HEK293 (cell line): ENCODE measurements around the gene IDUA.

ENCODE experiments used
- CTCF ChIA-PET: fragments of 350-600 bp; formaldehyde crosslinking; extraction: SDS; loops from one replicate; lab custom pipeline; 2021; ENCODE audit warnings: antibody characterized with exemption; lab: Yijun Ruan, JAX
- POLR2A ChIA-PET: fragments of 300-600 bp; formaldehyde crosslinking; extraction: SDS; loops from one replicate; lab custom pipeline; 2020; ENCODE audit warnings: antibody characterized with exemption, inconsistent platforms; lab: Yijun Ruan, JAX
- H3K27ac ChIP-seq: fragments of 200-500 bp; sonication (Bioruptor generic); 2 replicates; pipeline ENCODE4 v1.5.1; 2014; ENCODE audit warnings: low read depth, low read length, control low read depth, inconsistent platforms; ENCODE audit errors: extremely low read depth
- H3K36me3 ChIP-seq, 2 experiments: fragments of 200-500 bp in 1 of 2; sonication (Bioruptor generic) in 1 of 2; 1 replicate in 1 of 2; 2 replicates in 1 of 2; pipeline ENCODE4 v1.5.1; 2014 to 2017; ENCODE audit warnings: inconsistent platforms in 2 of 2, low read length in 2 of 2; ENCODE audit not compliant: control insufficient read depth in 2 of 2, insufficient read depth in 1 of 2
- H3K4me1 ChIP-seq: fragments of 200-500 bp; sonication (Bioruptor generic); 2 replicates; pipeline ENCODE4 v1.5.1; 2014; ENCODE audit warnings: mild to moderate bottlenecking, low read length, inconsistent platforms; ENCODE audit not compliant: control insufficient read depth, insufficient read depth
- H3K4me3 ChIP-seq: 2 replicates; pipeline ENCODE4 v1.5.1; 2011; ENCODE audit warnings: low read depth, mild to moderate bottlenecking, control low read depth, low read length, moderate library complexity
- H3K9me3 ChIP-seq: fragments of 200-500 bp; sonication (Bioruptor generic); 2 replicates; pipeline ENCODE4 v1.5.1; 2014; ENCODE audit warnings: low read depth, low read length, inconsistent platforms; ENCODE audit not compliant: control insufficient read depth, insufficient read depth
- KLF7 ChIP-seq: fragments of 450-650 bp; formaldehyde crosslinking; IDR thresholded peaks from 2 replicates; pipeline ENCODE4 v1.5.1; 2016; ENCODE audit warnings: missing biosample characterization, missing genetic modification characterization, borderline replicate concordance
- SCRT1 ChIP-seq: fragments of 450-650 bp; formaldehyde crosslinking; IDR thresholded peaks from 2 replicates; pipeline ENCODE4 v1.5.1; 2016; ENCODE audit warnings: missing biosample characterization, missing genetic modification characterization, borderline replicate concordance
- SP2 ChIP-seq: fragments of 450-650 bp; formaldehyde crosslinking; IDR thresholded peaks from 2 replicates; pipeline ENCODE4 v1.5.1; 2016; ENCODE audit warnings: missing biosample characterization, missing genetic modification characterization
- ZBTB17 ChIP-seq: fragments of 450-650 bp; formaldehyde crosslinking; IDR thresholded peaks from 2 replicates; pipeline ENCODE4 v1.5.1; 2016; ENCODE audit warnings: missing biosample characterization, missing genetic modification characterization
- ZBTB48 ChIP-seq: fragments of 450-650 bp; formaldehyde crosslinking; IDR thresholded peaks from 2 replicates; pipeline ENCODE4 v1.5.1; 2016; ENCODE audit warnings: missing biosample characterization, missing genetic modification characterization
- ZNF140 ChIP-seq: fragments of 450-650 bp; formaldehyde crosslinking; IDR thresholded peaks from 2 replicates; pipeline ENCODE4 v1.5.1; 2016; ENCODE audit warnings: missing biosample characterization, missing genetic modification characterization
- ZNF350 ChIP-seq: fragments of 450-650 bp; formaldehyde crosslinking; IDR thresholded peaks from 2 replicates; pipeline ENCODE4 v1.5.0; 2017; ENCODE audit warnings: missing biosample characterization, mild to moderate bottlenecking, missing genetic modification characterization
- ZNF558 ChIP-seq: fragments of 450-650 bp; formaldehyde crosslinking; IDR thresholded peaks from 2 replicates; pipeline ENCODE4 v1.5.1; 2016; ENCODE audit warnings: missing biosample characterization, missing genetic modification characterization
- ZNF658 ChIP-seq: fragments of 450-650 bp; formaldehyde crosslinking; IDR thresholded peaks from 2 replicates; pipeline ENCODE4; 2016; ENCODE audit warnings: missing biosample characterization, missing genetic modification characterization
- ZNF776 ChIP-seq: fragments of 450-650 bp; formaldehyde crosslinking; IDR thresholded peaks from 2 replicates; pipeline ENCODE4 v1.5.0; 2017; ENCODE audit warnings: missing biosample characterization, missing genetic modification characterization, borderline replicate concordance
- TF ChIP-seq, protein P1 (sequence below): fragments of 450-650 bp; formaldehyde crosslinking; IDR thresholded peaks from 2 replicates; pipeline ENCODE4 v1.5.1; 2016; ENCODE audit warnings: missing biosample characterization, missing genetic modification characterization, low read depth
- TF ChIP-seq, protein P2 (sequence below): fragments of 450-650 bp; formaldehyde crosslinking; IDR thresholded peaks from 2 replicates; pipeline ENCODE4 v1.5.1; 2017; ENCODE audit warnings: missing biosample characterization, missing genetic modification characterization
- TF ChIP-seq, protein P3 (sequence below): fragments of 450-650 bp; formaldehyde crosslinking; optimal IDR thresholded peaks from 2 replicates; pipeline ENCODE3; 2016; ENCODE audit warnings: missing biosample characterization, mild to moderate bottlenecking, missing genetic modification characterization
- TF ChIP-seq, protein P4 (sequence below): fragments of 450-650 bp; formaldehyde crosslinking; IDR thresholded peaks from 2 replicates; pipeline ENCODE4 v1.5.1; 2016; ENCODE audit warnings: missing biosample characterization, missing genetic modification characterization
- TF ChIP-seq, protein P5 (sequence below): fragments of 450-650 bp; formaldehyde crosslinking; IDR thresholded peaks from 2 replicates; pipeline ENCODE4 v1.5.1; 2016; ENCODE audit warnings: missing biosample characterization, missing genetic modification characterization
- TF ChIP-seq, protein P6 (sequence below): fragments of 450-650 bp; formaldehyde crosslinking; IDR thresholded peaks from 2 replicates; pipeline ENCODE4 v1.5.1; 2017; ENCODE audit warnings: missing biosample characterization, missing genetic modification characterization
- TF ChIP-seq, protein P7 (sequence below): fragments of 450-650 bp; formaldehyde crosslinking; IDR thresholded peaks from 2 replicates; pipeline ENCODE4 v1.5.1; 2016; ENCODE audit warnings: missing biosample characterization, missing genetic modification characterization, borderline replicate concordance

IDUA gene

DNA sequence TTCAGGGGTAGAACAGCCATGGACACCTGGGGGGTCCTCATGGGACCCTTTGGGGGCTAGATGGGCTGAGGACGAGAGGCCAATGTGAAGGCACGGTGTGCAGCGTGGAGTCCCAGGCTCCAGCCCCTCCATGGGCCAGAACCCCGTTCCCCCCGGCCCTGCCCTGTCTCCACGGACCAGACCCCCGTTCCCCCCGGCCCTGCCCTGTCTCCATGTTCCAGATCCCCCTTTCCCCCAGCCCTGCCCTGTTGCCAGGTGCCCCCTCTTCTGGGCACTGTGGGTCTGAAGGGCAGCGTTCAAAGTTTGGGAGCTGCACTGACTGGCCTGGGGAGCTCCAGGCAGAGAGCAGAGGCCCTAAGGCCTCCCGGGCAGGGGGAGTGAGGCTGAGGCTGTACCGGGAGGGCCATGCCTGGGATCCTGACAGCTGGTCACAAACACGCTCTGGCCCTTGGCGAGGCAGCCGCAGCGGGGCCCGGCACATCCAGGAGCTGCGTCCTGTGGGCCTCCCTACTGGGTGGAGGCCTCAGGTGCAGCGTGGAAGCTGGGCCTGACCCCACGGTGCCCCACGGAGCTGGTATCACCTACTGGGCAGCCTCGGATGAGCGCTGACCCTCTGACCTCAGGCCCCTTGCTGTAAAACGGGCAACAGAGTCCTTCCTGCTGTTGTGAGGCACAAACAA, 22.4 kb upstream of the IDUA start:
- Histone ChIP-seq H3K27ac (no peak overlapping the region), H3K4me1 (no peaks in the 10 kb centered on the region), H3K9me3 (no peaks in the 10 kb centered on the region), H3K4me3 (no peak overlapping the region), H3K36me3 (peaks cover 0 to 67% of the 10 kb centered on the region in 2 experiments; a peak in 1 of 3 replicates)
- TF ChIP-seq, protein P1, sequence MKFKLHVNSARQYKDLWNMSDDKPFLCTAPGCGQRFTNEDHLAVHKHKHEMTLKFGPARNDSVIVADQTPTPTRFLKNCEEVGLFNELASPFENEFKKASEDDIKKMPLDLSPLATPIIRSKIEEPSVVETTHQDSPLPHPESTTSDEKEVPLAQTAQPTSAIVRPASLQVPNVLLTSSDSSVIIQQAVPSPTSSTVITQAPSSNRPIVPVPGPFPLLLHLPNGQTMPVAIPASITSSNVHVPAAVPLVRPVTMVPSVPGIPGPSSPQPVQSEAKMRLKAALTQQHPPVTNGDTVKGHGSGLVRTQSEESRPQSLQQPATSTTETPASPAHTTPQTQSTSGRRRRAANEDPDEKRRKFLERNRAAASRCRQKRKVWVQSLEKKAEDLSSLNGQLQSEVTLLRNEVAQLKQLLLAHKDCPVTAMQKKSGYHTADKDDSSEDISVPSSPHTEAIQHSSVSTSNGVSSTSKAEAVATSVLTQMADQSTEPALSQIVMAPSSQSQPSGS (tag by site-specific recombination) = no peak
- TF ChIP-seq, protein P2, sequence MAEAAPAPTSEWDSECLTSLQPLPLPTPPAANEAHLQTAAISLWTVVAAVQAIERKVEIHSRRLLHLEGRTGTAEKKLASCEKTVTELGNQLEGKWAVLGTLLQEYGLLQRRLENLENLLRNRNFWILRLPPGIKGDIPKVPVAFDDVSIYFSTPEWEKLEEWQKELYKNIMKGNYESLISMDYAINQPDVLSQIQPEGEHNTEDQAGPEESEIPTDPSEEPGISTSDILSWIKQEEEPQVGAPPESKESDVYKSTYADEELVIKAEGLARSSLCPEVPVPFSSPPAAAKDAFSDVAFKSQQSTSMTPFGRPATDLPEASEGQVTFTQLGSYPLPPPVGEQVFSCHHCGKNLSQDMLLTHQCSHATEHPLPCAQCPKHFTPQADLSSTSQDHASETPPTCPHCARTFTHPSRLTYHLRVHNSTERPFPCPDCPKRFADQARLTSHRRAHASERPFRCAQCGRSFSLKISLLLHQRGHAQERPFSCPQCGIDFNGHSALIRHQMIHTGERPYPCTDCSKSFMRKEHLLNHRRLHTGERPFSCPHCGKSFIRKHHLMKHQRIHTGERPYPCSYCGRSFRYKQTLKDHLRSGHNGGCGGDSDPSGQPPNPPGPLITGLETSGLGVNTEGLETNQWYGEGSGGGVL (tag by site-specific recombination) = no peak
- no peak for TF ChIP-seq SCRT1
- TF ChIP-seq ZNF350 (tag by site-specific recombination) = no peak
- TF ChIP-seq ZNF658 (tag by site-specific recombination) = no peak
- TF ChIP-seq ZBTB17 (tag by site-specific recombination) = no peak
- TF ChIP-seq, protein P3, sequence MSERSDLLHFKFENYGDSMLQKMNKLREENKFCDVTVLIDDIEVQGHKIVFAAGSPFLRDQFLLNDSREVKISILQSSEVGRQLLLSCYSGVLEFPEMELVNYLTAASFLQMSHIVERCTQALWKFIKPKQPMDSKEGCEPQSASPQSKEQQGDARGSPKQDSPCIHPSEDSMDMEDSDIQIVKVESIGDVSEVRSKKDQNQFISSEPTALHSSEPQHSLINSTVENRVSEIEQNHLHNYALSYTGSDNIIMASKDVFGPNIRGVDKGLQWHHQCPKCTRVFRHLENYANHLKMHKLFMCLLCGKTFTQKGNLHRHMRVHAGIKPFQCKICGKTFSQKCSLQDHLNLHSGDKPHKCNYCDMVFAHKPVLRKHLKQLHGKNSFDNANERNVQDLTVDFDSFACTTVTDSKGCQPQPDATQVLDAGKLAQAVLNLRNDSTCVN (tag by site-specific recombination) = no peak
- TF ChIP-seq ZBTB48 (tag by site-specific recombination) = no peak
- TF ChIP-seq, protein P4, sequence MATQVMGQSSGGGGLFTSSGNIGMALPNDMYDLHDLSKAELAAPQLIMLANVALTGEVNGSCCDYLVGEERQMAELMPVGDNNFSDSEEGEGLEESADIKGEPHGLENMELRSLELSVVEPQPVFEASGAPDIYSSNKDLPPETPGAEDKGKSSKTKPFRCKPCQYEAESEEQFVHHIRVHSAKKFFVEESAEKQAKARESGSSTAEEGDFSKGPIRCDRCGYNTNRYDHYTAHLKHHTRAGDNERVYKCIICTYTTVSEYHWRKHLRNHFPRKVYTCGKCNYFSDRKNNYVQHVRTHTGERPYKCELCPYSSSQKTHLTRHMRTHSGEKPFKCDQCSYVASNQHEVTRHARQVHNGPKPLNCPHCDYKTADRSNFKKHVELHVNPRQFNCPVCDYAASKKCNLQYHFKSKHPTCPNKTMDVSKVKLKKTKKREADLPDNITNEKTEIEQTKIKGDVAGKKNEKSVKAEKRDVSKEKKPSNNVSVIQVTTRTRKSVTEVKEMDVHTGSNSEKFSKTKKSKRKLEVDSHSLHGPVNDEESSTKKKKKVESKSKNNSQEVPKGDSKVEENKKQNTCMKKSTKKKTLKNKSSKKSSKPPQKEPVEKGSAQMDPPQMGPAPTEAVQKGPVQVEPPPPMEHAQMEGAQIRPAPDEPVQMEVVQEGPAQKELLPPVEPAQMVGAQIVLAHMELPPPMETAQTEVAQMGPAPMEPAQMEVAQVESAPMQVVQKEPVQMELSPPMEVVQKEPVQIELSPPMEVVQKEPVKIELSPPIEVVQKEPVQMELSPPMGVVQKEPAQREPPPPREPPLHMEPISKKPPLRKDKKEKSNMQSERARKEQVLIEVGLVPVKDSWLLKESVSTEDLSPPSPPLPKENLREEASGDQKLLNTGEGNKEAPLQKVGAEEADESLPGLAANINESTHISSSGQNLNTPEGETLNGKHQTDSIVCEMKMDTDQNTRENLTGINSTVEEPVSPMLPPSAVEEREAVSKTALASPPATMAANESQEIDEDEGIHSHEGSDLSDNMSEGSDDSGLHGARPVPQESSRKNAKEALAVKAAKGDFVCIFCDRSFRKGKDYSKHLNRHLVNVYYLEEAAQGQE (tag by site-specific recombination) = no peak
- TF ChIP-seq ZNF776 (tag by site-specific recombination) = no peak
- TF ChIP-seq, protein P5, sequence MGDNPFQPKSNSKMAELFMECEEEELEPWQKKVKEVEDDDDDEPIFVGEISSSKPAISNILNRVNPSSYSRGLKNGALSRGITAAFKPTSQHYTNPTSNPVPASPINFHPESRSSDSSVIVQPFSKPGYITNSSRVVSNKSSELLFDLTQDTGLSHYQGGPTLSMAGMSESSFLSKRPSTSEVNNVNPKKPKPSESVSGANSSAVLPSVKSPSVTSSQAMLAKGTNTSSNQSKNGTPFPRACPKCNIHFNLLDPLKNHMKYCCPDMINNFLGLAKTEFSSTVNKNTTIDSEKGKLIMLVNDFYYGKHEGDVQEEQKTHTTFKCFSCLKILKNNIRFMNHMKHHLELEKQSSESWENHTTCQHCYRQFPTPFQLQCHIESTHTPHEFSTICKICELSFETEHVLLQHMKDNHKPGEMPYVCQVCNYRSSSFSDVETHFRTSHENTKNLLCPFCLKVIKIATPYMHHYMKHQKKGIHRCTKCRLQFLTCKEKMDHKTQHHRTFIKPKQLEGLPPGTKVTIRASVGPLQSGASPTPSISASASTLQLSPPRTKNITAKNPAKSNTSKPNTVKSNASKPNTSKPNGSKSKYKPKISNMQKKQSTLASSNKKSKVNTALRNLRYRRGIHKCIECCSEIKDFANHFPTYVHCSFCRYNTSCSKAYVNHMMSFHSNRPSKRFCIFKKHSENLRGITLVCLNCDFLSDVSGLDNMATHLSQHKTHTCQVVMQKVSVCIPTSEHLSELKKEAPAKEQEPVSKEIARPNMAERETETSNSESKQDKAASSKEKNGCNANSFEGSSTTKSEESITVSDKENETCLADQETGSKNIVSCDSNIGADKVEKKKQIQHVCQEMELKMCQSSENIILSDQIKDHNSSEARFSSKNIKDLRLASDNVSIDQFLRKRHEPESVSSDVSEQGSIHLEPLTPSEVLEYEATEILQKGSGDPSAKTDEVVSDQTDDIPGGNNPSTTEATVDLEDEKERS (tag by site-specific recombination) = no peak
- TF ChIP-seq ZNF558 (tag by site-specific recombination) = no peak
- TF ChIP-seq SP2 (tag by site-specific recombination) = no peak
- TF ChIP-seq ZNF140 (tag by site-specific recombination) = no peak
- TF ChIP-seq, protein P6, sequence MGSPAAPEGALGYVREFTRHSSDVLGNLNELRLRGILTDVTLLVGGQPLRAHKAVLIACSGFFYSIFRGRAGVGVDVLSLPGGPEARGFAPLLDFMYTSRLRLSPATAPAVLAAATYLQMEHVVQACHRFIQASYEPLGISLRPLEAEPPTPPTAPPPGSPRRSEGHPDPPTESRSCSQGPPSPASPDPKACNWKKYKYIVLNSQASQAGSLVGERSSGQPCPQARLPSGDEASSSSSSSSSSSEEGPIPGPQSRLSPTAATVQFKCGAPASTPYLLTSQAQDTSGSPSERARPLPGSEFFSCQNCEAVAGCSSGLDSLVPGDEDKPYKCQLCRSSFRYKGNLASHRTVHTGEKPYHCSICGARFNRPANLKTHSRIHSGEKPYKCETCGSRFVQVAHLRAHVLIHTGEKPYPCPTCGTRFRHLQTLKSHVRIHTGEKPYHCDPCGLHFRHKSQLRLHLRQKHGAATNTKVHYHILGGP = no peak
- no peak for TF ChIP-seq KLF7 (tag by site-specific recombination)
- TF ChIP-seq, protein P7, sequence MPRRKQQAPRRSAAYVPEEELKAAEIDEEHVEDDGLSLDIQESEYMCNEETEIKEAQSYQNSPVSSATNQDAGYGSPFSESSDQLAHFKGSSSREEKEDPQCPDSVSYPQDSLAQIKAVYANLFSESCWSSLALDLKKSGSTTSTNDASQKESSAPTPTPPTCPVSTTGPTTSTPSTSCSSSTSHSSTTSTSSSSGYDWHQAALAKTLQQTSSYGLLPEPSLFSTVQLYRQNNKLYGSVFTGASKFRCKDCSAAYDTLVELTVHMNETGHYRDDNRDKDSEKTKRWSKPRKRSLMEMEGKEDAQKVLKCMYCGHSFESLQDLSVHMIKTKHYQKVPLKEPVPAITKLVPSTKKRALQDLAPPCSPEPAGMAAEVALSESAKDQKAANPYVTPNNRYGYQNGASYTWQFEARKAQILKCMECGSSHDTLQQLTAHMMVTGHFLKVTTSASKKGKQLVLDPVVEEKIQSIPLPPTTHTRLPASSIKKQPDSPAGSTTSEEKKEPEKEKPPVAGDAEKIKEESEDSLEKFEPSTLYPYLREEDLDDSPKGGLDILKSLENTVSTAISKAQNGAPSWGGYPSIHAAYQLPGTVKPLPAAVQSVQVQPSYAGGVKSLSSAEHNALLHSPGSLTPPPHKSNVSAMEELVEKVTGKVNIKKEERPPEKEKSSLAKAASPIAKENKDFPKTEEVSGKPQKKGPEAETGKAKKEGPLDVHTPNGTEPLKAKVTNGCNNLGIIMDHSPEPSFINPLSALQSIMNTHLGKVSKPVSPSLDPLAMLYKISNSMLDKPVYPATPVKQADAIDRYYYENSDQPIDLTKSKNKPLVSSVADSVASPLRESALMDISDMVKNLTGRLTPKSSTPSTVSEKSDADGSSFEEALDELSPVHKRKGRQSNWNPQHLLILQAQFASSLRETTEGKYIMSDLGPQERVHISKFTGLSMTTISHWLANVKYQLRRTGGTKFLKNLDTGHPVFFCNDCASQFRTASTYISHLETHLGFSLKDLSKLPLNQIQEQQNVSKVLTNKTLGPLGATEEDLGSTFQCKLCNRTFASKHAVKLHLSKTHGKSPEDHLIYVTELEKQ = no peak
- ChIA-PET CTCF (no interaction called here), POLR2A (no interaction called here)
